Fibroblast of skin of left quadriceps (primary cell): ENCODE data around the gene MDFI.

Source experiments
- DNase-seq, 2 experiments: peaks; one replicate each; pipeline ENCODE4 v3.0.0-alpha.2; 2013; ENCODE audit warnings: low read depth in 2 of 2

Gene MDFI

GRCh38 chr6:41650120-41650519 lies 11.9 kb downstream of the MDFI start:
- no peak for DNase-seq

GRCh38 chr6:41651246-41651961 lies 13.1 kb downstream of the MDFI start:
- DNase-seq, result no peak

GRCh38 chr6:41651962-41652657 lies 13.8 kb downstream of the MDFI start:
- no peak for DNase-seq

GRCh38 chr6:41652866-41653652 lies 14.8 kb downstream of the MDFI start:
- no peak for DNase-seq

GRCh38 chr6:41653691-41654090 lies 15.4 kb downstream of the MDFI start:
- DNase-seq, result no peak

DNA sequence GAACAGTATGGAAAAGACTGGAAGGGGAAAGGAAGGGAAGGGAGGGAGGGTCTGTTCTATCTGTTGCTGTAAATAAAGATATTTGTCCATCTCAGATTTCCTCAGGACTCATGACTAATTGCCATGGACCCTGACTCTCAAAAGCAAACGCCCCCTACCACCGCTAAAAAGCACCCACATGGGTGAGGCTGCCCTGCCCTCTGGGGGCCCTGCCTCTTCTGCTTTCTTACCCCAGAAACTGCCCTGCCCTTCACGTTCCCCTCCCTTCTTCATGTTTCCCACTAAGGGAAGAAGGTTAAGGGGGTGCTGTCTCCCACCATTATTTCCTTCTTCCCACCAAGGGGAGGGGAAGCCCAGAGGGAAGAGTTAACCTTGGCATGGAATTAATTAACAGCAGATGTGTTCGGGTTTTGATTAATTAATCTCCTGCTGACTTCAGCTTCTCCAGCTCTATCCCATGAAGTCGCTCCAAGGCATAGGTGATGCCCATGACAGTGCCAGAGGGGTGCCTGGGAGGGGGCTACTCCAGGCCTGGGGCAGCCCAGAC lies 16.0 kb downstream of the MDFI start:
- no peak for DNase-seq

DNA sequence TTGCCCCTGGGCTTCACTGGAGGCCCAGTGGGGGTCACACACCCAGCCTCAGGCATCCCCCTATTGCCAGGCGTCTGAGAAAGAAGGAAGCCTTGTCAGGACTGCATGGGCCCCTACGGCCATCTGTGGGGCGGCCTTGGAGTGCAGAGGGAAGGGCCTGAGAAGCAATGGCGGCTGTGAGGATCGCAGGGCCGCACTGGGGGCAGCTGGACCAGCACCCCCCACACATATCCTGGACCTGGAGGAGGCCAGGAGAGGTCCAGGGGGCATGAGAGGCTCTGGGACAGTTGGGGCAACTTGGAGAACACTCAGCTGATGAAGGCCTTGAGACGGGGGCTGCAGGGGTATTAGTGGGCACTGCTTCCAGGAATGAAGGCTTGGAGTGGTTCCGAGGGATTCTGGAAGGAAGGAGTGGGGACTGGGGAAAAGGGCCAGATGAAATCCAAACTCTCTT lies 16.5 kb downstream of the MDFI start:
- no peak for DNase-seq

GRCh38 chr6:41655176-41655575 lies 16.9 kb downstream of the MDFI start:
- no peak for DNase-seq

DNA sequence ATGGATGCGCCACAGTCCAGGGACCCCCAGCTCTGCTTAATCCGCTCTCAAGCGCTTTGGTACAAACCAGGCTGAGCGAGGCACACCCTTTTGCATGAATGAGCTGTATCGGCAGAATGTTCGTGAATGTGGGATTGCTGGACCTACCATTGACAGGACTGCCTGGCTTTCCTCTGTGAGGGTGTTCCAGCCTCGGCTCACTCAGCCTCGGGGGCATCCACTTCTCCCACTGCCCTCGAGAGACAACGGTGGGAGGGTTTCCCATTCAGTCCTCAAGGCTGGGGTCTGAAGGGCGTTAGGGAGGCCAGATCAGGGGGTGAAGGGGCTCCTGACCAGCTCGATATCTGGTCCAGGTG lies 17.4 kb downstream of the MDFI start:
- DNase-seq, result no peak

DNA sequence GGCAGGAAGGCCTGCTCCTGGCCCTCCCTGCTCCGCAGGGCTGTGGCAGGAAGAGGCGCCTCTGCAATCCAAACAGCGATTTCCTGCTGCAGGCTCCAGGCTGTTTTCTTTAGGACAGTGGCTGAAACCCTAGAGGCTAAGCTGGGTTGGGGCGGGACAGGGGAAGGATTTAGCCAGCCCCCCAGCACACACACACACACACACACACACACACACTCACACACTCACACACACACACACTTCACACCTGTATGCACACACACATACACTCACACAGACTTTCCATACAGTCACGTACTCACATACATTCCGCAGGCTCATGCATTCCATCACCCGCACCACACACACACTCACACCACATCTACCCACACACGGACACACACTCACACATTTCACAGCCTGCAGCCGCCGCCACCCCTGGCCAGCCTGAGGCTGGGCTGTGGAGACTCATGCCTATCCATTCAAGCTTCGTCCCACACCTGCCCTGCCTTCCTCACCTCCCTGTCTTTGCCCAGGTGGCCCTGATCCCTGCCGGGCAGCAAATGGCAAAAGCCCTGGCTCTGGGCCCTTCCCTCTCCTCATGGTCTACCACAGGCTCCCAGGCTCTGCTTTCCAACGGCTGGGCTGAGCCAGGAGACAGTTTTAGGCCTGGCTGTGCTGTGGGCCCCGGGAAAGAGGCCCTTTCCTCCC lies 17.9 kb downstream of the MDFI start:
- no peak for DNase-seq

DNA sequence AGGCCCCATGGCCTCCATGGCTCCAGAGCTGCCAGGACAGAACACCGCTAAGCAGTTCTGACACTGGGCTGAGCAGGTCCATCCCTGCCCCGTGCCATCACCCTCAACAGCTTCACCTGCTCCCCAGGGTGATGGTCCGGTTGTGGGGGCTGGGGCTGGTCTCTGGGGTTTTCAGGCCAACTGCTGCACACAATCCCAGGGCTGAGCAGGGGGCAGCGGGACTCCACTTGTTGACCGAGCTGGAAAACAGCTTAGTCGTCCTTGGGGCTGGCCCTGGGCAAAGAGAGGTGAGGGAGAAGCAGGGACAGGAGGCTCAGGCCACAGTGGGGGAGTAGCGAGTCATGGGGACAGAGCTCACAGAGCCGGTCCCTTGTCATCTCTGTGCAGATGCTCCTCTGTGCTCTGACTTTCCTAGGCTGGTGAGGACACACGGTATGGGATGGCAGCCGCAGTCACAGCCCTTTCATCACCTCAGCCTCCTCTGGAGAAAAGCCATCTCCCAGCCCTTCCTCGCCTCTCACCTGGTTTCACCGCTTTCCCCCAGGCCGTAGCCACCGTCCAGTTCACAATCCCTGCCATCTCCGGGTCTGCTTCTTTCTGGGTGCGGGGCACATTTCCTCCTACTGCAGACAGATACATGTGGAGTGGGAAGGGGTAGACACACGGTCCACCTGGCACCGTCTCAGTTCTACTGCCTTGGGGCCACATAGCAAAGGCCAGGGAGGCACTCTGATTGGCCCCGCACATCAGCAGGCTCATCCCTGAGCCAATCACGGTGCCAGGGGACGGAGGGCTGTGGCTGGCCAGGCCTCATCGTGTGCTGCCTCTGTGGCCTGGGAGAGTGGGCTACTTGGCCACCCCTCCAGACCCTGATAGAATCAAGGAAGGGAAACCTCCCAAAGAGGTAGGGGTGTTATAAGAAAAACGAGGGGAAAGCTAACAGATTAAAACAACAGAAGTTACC lies 19.1 kb downstream of the MDFI start:
- DNase-seq, result no peak

DNA sequence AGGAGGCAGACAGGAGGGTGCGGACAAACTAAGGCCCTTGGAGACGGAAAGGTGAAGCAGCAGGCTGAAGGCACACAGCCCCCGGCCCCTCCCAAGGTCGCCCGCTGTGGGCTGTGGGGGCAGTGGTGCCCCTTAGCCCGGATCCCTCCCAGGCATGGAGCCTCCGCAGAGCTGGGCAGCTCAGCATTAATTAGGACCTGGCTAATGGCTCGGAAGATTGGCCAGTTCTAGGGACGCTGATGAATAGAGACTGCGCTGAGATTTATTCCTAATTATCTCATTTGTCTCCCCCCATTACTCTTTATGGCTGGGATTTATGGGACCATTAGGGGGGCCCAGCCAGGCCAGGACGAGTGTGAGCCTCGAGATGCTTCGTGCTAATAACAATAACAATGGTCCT lies 20.4 kb downstream of the MDFI start:
- no peak for DNase-seq

- no peak for DNase-seq
Measured at GRCh38 chr6:41659935-41660334, 21.7 kb downstream of the MDFI start.

DNA sequence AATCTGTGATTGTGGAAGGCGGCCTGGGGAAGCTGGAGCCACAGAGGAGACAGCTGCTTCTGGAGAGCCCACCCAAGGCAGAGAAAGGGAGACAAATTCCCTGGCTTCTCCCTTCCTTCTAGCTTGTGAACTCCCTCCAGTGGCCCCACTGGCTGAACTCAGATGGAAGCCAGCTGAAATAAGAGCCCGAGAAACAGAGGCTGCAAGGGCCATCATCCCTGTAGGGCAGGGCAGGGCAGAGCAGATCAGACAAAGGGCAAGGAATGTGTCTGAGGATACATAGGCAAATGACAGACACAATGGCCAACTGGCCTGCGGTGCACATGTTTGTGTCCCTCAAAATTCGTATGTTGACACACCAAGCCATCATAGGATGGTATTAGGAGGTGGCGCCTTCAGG lies 25.3 kb downstream of the MDFI start:
- DNase-seq, result no peak

DNA sequence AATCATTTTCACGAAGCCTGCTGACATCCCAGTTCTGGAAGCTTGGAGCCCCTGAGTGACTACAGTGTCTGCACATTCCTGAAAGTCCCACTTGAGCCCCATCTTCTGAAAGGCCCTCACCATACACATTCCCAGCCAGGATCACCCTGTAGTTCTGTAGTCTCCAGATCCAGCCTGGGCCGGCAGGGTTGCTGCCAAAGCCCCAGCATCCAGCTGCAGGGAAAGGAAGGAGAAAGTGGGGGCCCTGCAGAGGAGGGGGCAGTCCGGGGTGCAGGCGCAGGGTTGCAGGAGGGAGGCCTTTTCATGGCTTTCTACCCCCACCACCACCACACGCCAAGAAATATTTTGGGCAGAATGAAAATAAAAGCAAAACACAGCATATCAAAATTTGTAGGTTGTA lies 26.0 kb downstream of the MDFI start:
- no peak for DNase-seq

DNA sequence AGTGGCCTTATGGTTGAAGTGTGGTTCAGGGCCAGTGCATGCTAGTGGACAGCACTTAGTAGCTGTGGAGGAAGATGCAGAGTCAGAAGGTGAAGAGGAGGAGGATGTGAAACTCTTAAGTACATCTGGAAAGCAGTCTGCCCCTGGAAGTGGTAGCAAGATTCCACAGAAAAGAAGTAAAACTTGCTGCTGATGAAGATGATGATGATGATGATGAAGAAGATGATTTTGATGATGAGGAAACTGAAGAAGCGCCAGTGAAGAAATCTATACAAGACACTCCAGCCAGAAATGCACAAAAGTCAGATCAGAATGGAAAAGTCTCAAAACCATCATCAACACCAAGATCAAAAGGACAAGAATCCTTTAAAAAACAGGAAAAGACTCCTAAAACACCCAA lies 28.9 kb downstream of the MDFI start:
- DNase-seq, result no peak

GRCh38 chr6:41668968-41669367 lies 30.7 kb downstream of the MDFI start:
- DNase-seq, result no peak

GRCh38 chr6:41670703-41671360 lies 32.6 kb downstream of the MDFI start:
- DNase-seq, result no peak

GRCh38 chr6:41671376-41671775 lies 33.1 kb downstream of the MDFI start:
- no peak for DNase-seq

GRCh38 chr6:41672016-41672415 lies 33.7 kb downstream of the MDFI start:
- no peak for DNase-seq
